Measurements from ENCODE around the gene ACACB.

ACACB gene

DNA sequence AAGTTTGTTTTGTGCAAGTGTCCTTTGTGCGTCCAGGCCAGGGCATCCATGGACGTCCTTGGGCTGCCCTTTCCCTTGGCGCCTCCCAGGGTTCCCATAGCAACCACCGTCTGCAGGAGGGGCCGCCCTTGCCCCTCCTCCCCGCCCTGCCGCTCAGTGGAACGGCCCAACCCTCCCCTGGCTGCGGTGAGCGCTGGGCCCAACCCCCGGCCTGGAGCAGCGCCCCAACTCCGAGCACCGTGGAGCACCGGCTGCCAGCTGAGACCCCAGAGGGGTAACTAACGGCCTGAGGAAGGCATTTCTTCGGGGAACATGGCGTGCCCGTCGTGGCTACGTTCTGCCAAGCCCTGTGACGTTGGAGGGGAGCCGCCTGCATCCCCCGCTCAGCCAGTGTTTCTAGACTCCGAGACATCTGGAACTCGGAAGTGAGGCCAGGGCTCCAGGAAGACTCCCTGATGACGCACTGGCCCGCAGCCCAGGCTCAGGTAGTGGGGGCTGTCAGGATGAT is 5.3 kb upstream of the ACACB start:
- DNase-seq (ENCODE audit: low spot score), result peak; percentile 43

DNA sequence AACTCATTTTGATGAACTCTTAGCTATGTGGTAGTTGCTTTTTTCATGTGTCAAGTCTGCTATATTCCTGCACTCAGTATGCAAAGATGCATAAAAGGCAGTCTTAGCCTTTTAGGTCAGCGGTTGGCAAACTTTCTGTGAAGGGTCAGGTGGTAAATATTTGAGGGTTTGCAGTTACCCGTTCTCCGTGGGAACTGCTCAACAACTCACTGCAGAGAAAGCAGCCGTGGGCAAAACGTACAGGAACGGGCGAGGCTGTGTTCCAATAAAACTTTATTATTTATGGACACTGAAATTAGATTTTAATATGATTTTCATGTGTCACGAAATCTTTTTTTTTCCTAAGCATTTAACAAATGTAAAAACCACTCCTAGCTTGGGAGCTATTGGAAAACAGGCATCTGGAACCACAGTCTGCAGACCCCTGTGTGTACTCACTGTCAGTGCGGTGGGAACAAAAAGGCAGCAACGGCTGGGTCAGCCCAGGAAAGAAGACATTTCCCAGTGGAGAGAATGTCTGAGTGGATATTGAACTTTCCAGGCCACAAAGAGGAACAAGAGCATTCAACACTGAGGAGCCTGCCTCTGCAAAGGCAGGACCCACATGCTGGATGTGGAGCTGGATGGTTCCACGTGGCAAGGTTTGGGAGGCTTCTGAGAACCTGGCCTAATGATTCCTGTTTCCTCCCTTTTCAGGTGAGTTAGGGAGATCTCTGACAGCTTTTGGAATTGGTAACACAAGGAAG is 3.5 kb upstream of the ACACB start:
- DNase-seq (ENCODE audit: low spot score), result no peak

DNA sequence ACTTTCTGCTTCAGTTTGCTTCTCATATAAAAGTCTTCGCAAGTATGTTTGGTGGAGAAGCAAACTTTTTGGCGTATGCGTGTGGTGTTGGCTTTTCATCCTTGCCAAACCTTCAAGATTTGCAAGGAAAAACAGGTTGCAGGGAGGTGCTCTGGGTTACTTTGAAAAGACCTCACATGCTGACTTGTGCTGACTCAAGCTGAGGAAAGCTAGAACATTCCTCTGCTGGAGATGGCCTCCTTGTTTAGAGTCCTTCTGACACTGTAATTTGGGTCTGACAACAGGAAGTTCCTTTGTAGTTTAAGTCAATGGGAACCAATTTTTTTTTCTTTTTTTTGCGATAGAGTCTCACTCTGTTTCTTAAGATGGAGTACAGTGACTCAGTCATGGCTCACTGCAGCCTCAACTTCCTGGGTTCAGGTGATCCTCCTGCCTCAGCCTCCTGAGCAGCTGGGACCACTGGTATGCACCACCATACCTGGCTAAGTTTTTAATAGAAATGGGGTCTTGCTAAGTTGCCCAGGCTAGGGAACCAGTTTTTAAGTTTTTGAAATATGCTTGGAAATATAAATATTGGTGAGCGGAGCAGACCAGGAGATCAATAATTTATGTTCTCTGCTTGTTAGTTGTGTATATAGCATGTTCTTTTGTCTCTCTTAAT is 2.6 kb upstream of the ACACB start:
- no peak for DNase-seq (ENCODE audit: low spot score)

DNA sequence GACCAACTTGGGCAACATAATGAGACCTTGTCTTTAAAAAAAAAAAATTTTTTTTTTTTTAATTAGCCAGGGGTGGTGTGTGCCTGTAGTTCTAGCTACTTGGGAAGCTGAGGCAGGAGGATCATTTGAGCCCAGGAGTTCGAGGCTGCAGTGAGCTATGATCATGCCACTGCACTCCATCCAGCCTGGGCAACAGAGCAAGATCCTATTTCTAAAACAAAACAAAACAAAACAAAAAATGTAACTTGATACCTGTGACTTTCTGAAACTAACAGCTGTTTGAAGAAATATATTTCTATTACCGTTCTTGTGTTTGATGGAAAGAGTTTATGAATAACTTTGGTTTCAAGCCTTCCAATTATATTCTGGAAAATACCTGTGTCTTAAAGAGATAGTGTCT is 1.7 kb upstream of the ACACB start:
- DNase-seq (ENCODE audit: low spot score), result no peak

DNA sequence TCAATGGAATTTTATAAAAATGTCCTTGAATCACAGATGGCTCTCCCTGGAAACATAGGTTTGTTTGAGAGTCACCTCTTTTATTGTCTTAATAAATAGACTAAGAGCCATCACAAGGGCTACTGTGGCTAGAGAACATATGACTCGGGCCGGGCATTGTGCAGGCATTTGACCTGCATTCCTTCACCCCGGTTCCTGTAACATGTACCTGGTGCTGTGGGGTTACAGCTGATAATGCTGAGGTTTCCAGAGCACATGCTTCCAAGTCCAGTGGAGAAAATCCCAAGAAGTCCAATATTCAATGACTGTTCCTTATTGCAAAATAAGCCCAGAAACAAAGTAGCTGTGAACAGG is 1.0 kb upstream of the ACACB start:
- no peak for DNase-seq (ENCODE audit: low spot score)

DNA sequence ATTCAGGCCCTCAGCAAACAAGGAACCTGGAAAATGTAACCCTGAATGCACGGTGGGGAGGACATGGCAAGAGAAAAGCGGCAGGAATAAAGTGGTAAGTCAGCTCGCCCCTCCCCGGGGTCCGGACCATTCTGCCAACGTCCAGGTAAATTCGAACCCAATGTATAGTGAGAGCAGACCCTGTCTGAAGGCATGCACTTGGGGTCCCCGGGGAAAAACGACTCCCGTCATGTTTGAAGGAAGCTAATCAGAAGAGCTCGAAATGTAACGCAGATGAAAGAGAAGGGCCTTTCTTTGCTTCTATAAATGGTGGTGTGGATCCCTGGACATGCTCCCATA is 193 bp downstream of the ACACB start:
- DNase-seq (ENCODE audit: low spot score), result no peak

DNA sequence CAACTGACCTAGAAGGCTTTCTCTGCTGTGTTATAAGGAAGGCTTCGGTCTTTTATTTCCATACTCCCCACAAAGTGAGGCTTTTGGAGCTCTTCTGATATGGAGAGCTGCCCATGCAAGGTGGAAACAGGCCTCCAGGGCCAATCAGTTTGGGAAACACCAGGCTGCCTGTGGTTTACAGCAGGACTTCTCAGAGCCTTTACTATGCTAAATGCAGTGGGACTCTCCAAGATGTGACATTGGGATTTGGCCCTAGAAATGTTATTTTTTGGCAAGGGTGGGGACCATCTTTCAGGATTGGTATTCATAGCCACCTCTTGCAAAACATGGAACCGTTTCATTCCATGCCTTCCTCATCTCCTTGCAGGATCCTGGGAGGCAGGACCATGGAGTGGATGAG is 3.7 kb downstream of the ACACB start:
- no peak for DNase-seq (ENCODE audit: low spot score)

DNA sequence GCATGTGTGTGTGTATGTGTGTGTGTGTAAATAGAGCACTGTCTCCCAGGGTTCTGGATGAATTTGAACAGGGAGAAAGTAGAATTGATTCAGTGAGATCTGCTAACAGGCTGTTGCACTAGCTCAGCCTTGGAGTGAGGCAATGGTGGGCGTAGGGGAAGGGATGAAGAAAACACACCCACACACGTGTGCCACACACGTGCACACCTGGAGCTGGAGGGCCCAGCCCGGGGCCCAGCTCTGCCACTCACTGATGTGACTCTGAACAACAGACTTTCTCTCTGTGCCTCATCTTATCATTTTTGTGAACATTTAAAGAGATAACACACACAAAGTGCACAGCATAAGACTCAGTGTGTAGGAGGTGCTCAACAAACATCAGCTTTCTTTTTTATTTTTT is 4.2 kb downstream of the ACACB start:
- no peak for DNase-seq (ENCODE audit: low spot score)

DNA sequence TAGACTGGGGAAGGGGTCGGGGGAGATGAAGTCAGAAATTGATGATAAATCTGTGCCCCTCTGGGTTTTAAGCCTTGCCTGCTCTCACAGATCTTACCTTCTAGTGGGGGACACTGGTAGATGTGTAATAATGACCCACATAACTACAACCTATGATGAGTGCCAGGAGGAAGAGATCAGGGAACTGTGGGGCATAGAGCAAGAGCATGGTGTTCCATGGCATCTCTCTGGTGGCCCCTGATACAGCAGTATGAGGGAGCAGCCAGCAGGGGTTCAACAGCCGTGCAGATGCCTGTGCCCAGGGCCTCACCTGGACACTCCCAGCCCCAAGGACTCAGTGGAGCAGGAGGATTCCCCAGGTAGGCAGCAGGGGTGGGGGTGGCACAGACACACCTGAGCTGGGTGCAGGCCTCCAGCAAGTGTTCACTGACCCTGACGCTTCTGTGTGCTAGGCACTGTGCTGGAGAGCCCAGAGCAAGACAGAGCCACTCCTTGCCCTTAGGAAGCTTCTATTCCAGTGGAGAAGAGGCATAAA is 5.0 kb downstream of the ACACB start:
- DNase-seq (ENCODE audit: low spot score), result no peak

DNA sequence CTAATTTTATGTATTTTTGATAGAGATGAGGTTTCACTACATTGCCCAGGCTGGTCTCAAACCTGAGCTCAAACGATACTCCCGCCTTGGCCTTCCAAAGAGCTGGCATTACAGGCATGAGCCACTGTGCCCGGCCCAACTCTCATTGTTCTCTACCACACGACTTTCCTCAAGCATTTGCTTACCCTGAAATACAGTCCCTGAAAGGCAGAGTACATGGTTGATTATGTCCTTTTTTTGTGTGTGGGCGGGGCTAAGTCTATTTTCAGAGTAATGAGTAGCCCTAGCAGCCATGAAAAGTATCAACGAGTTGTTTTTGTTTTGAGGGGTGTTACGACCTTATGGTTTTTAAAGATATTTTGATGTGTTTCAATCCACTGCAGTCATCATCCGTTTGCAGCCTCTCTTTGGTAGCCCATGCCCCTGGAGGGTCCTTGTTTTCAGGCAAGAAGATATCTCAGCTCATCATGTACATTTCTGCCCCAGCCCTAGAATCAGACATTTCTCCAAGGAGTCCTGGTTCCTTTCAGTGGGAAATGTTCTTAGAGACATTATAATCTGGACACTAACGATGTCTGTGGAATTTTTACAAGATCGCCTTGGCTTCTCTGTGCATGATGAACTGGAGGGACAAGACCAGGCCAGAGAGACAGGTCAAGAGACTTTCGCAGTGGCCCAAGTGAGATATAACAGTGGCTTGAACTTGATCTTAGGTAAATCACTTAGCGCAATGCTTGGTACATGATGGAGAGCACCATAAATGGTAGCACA is 8.7 kb downstream of the ACACB start:
- no peak for DNase-seq (ENCODE audit: low spot score)

DNA sequence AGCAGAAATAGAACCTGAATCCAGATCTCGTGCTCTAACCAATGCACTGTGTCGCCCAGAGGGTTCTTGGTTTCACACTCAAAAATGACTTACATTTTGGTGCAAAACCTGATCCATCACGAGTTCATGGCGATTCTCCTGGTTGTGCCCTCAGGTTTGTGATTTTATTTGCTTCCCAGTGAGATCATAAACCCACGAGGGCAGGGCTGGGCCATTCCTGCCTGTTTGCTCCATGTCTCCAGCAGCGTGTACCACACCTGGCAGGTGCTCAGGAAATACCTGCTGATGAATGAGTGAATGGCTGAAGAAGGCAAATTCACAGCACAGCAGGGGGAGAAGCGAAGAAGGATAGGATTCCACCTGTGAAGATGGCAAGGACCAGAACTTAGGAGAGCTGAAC is 9.4 kb downstream of the ACACB start:
- no peak for DNase-seq (ENCODE audit: low spot score)

DNA sequence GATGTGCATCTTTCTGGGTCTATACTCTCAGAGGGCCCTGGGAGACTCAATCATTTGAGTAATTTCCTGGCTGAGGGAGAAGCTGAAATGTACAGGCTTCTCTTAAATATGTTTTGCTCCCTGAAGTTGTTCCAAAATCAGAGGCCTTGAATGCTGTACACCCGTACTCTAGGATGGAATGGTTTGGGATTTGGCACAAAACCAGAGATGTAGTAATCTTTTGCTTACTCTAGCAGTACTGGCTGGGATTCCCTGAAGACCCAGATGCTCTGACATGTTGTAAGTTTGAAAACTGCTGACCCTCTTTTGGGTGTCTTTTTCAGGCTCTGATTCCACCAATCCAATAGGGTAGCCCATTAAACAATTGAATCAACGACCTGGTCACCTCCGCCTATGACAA is 10.4 kb downstream of the ACACB start:
- no peak for DNase-seq (ENCODE audit: low spot score)

DNA sequence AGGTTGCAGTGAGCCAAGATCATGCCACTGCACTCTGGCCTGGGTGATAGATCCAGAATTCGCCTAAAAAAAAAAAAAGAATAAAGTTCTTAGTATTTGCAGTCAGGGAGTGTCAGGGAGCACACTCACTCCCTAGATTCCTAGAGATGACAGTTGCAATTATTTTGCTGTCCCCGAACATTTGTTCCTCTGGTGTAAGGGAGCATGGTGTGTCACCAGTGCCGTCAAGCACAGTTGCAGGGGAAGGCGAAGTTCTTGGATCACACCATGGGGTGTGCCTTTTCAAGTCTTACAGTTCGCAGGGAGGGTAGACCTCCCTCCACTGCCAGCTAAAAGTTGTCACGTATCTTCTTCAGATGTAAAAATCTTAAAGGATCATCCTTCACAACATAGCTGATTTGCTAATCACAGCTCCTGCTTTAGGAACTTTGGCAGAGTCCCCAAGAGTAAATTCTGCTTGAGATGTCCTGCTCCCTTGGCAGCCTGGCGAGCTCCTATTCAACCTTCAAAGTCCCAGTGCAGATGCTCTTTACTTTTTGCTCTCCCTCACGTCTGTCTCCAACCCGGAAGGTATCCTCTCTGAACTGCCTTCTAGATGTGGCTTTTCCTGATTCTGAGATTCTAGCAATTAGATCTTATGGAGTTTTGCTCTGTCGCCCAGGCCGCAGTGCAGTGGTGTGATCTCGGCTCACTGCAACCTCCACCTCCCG is 11.3 kb downstream of the ACACB start:
- DNase-seq (ENCODE audit: low spot score), result no peak

DNA sequence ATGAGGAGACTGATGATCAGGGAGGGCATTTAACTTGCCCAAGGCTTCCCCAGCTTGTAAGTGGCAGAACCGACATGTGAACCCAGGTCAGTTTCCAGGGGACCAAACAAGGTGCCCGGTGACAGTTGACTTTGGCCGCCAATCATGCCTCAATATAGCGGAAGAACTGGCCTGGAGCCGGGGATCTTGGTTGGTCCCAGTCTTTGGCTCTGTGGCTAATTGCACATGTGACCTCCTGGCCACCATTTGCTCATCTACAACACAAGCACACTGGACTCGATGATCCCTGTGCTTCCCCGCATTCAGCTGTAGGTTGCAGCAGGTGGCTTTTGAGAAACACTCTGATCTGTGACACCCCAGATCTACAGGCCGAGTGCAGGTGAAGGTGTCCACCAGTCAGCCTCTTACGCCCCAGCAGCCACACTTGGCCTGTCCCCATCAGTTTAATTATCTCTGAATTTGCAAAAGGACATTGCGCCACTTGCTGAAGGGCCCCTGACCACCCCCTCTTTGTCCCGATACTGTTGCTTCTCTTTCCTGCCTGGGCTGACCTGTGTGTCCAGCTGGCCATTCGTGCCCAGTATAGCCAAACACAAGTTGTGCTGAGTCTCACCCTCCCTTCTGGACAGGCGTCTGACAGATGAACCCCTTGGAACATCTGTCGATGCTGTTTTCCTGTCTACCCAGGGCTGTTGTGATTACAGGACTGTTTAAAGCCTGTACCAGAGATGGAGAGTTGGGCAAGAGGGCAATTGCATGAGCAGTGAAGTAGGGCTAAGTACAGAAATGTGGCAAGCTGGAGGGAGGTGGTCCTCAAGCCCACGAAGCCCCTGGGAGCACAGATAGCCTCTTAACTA is 14.1 kb downstream of the ACACB start:
- DNase-seq (ENCODE audit: low spot score), result no peak

DNA sequence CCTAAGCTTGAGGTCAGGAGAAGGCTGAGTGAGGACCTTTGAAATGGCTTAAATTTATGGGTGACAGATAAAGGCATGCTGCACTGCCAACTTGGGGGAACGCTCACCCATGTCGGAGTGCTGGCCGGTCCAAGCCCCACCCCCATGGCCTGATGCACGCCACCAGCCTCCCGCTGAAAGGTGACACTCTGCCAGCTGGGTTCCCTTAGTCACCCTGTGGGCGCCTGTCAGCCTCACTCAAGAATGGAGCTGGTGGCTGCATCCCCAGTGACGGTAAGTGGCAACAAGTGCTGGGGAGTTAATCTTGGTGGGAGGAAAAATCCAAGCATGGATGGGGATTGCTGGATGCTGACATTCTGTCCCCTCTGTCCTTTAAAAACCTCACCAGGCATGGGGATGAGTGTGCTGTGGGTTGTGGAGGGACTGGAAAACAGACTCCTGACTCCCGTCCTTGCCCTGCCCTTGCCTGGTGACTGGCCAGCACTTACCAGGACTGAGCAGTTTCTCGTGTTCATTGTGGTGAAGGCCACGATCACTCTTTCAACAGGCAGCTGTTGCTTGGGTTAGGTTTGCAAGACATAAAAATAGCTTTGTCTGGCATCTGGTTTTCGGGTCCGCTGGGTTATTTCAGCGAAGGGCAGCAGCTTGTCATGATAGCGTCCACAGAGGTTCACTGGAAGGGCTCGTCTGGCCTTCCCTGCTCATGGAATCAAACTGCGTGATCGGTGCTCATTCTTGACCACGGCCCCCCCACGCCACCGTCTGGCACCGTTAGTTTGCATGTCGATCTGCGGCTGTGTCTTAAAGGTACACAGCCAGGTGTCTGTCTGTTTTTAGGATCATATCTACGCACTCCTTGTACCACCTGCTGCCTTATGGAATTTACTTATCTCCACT is 15.0 kb downstream of the ACACB start:
- no peak for DNase-seq (ENCODE audit: low spot score)

DNA sequence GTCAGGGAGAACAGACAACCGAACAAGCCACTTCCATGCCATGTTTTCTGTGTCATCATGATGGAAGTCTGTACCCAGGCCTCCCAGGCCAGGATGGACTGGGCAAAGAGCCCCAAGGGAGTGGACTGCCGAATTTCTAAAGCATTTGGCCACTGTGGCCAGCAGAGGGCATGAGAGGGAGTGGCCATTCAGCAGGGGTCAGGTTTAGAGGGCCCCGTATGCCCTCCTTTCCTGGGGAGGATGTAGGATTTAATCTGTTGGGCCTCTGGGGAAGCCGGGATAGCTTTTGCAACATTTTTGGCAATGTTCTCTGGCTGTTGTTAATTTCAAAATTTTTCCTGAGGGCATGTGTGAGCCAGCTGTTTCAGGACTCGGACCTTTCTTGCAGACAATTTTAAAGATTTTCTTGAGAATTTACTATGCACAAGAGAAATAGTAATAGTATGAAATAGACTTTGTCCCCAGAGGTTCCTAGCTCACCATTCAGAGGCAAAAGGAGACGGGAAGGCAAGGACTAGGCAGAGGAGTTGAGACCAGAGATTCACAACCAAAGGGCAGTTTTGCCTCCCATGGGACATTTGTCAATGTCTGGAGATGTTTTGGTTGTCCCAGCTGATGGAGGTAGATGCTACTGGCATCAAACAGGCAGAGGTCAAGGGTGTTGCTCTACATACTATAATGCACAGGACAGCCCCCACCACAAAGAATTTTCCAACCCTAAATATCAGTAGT is 18.0 kb downstream of the ACACB start:
- no peak for DNase-seq (ENCODE audit: low spot score)

DNA sequence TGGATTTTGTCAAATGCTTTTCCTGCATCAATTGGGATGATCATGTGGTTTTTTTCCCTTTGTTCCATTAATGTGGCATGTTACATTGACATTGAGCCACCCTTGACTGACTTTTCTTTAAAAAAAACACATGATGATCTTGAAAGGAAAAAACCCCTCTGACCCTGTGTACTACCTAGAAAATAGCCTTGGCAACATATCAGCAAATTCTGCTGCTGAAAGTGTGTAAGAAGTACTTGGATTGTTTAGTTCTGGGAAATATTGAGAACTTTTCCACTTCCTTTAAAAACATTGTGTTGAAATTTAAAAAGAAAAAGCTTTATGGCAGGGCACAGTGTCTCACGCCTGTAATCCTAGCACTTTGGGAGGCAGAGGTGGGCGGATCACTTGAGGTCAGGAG is 20.7 kb downstream of the ACACB start:
- no peak for DNase-seq (ENCODE audit: low spot score)

DNA sequence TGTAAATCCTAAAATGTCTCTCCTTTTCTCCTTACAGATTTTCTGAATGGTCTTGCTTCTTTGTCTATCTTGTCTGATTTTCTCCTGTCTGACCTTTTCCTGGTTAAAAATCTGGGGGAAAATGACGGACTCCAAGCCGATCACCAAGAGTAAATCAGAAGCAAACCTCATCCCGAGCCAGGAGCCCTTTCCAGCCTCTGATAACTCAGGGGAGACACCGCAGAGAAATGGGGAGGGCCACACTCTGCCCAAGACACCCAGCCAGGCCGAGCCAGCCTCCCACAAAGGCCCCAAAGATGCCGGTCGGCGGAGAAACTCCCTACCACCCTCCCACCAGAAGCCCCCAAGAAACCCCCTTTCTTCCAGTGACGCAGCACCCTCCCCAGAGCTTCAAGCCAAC is 23.0 kb downstream of the ACACB start:
- DNase-seq (ENCODE audit: low spot score), result no peak

DNA sequence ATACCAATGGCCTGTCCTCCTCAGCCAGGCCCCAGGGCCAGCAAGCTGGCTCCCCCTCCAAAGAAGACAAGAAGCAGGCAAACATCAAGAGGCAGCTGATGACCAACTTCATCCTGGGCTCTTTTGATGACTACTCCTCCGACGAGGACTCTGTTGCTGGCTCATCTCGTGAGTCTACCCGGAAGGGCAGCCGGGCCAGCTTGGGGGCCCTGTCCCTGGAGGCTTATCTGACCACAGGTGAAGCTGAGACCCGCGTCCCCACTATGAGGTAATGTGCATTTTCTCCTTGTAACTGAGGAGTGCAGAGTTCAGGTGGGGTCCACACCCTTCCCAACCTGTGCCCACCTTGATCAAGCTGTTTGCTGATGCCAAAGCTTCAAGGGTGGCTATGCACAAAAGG is 23.4 kb downstream of the ACACB start:
- DNase-seq (ENCODE audit: low spot score), result no peak

DNA sequence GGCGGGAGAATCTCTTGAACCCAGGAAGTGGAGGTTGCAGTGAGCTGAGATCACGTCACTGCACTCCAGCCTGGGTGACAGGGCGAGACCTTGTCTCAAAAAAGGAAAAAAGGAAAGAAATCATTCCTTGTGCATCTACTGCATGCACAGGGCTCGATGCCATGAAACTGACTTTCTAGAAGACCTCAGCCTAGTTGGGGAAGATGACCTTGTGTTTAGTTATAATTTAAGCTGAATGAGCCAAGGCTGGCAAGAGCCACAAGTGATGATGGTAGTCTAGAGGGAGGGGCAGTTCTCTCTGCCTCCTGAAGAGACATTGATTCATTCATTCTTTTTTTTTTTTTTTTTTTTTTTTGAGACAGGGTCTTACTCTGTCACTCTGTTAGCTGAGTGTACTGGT is 24.2 kb downstream of the ACACB start:
- DNase-seq (ENCODE audit: low spot score), result no peak
